Endothelial cell of hepatic sinusoid (primary cell): ENCODE results near the gene PRSS8.
"Not testable (repeated sequence)": the region's sequence is repeated elsewhere in the genome, so short reads cannot be mapped to it uniquely, and the experiment has no call there.

ENCODE experiments used
- in situ Hi-C: cut with HindIII; loops from 2 replicates; pipeline ENCODE4 v1.10.0; 2017; ENCODE audit warnings: low sequenced_read_pairs

The PRSS8 gene

DNA sequence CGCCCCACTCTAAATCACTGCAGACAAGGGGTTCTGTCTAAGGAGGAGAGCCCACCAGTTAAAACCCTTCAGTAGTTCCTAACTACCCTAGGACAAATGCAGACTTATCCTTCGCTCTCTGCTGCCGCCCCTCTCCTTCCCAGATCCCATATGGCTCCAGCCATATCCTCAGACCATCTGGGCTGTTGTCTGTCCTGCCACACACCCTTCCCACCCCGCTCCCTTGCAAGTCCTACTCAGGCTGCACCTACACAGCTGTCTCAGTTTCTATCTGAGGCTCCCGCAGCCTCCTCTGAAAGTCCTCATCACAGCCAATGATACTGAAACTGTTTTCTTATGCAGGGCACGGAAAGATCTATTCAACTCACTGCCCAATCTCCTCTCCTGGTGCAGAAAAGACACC, 28.1 kb downstream of the PRSS8 start:
- in situ Hi-C loops = no loop called here

DNA sequence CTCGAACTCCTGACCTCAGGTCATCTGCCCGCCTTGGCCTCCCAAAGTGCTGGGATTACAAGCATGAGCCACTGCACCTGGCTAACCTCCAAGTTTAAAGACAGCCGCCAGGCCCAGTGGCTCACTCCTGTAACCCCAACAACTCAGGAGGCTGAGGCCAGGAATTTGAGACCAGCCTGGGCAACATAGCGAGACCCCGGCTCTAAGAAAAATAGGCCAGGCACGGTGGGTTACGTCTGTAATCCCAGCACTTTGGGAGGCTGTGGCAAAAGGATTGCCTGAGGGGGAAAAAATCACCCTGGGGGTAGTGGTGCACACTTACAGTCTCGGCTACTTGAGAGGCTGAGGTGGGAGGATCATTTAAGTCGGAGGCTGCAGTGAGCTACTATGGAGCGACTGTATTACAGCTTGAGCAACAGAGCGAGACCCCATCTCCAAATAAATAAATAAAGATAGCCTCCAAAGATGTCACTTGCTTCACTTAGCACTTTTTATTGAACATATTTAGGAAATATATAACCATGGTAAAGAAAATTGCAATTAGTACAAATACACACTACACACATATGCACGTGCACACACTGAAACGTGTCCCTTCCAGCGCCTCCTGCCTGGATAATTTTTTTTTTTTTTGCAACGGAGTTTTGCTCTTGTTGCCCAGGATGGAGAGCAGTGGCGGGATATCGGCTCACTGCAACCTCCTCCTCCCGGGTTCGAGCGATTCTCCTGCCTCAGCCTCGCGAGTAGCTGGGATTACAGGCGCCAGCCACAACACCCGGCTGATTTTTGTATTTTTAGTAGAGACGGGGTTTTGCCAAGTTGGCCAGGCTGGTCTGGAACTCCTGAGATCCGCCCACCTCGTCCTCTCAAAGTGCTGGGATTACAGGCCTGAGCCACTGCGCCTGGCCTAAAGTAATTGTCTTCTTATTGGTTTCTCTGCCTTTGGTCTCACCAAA, 28.7 kb downstream of the PRSS8 start:
- in situ Hi-C loops = no loop called here

GRCh38 chr16:31105677-31106213, 29.8 kb downstream of the PRSS8 start:
- in situ Hi-C loops = no loop called here

DNA sequence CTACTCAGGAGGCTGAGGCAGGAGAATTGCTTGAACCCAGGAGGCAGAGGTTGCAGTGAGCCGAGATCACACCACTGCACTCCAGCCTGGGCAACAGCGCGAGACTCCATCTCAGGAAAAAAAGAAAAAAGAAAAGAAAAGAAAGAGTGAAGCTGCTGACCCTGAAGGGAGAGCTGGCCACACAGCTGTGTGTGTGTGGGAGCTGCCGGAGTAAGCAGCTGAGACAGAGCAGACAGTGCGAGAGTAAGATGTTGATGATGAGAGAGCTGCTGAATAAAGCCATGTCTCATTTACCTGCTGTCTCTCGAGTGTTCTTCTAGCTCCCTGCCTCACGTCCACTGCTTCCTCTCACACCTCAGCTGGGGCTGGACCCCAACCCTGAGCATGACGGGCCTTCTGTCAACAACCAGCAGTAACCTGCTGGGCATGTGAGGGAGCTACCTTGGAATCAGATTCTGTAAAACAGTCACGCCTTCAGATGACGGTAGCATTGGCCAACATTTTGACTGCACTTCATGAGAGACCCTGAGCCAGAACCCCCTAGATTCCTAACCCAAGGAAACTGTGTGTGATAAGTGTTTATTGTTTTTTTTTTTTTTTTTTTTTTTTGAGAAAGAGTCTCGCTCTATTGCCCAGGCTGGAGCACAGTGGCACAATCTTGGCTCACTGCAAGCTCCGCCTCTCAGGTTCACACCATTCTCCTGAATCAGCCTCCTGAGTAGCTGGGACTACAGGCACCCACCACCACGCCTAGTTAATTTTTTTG, 34.5 kb downstream of the PRSS8 start:
- in situ Hi-C loops = not testable (repeated sequence)

GRCh38 chr16:31099860-31100638, 35.5 kb downstream of the PRSS8 start:
- in situ Hi-C loops = no loop called here

- in situ Hi-C loops = no loop called here
Observed at GRCh38 chr16:31094424-31095120, 41.0 kb downstream of the PRSS8 start, which contains the start of gene VKORC1. Gene VKORC1 (minus strand): TSS chr16:31094797. CDS start chr16:31094729, 68 bp downstream.

- in situ Hi-C loops = no loop called here
Observed at GRCh38 chr16:31094088-31094423, 41.5 kb downstream of the PRSS8 start.

- in situ Hi-C loops = no loop called here
Observed at GRCh38 chr16:31093132-31093703, 42.3 kb downstream of the PRSS8 start.

DNA sequence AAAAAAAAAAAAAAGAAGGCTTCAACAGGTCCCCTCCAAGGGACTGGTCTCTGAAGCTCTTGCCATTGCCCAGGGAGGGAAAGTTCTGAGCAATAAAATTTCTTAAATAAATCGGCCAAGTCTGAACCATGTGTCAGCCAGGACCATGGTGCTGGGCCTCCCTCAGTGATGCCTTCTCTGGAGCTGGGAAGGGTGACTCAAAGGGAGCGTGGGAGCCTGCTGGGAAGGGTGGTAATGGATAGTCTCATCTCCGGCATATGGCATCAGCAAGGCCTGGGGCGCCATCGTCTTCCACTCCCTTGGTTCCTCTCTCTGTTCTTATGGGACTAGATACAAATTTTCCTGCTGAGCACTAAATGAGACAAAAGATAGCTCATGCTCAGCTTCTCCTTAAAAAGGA, 43.2 kb downstream of the PRSS8 start:
- in situ Hi-C loops = no loop called here

- in situ Hi-C loops = no loop called here
Observed at GRCh38 chr16:31090540-31090939, 45.0 kb downstream of the PRSS8 start.

DNA sequence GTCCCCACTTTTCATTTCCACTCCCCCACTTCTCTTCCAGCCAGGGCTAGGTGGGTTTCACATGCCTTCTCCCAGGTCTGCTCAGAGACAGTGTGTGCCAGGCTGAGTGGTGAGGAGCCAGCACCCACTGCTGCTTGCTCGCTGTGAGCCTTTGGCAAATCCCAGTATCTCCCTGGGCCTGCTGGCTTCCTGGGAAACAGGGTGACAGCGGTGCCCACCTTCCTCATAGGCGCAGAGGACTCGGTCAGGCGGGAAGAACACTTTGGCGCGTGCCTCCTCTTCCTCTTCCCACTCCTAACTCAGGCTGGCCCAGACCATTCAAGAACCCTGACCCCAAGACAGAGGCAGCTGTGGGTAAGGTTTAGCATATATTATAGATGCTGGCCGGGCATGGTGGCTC, 46.3 kb downstream of the PRSS8 start:
- in situ Hi-C loops = no loop called here

GRCh38 chr16:31088459-31089183, 46.9 kb downstream of the PRSS8 start, which contains the start of gene PRSS53:
Gene PRSS53 (minus strand): TSS chr16:31088943. CDS start chr16:31088809, 134 bp downstream.
- in situ Hi-C loops = no loop called here

GRCh38 chr16:31087971-31088370, 47.6 kb downstream of the PRSS8 start:
- in situ Hi-C loops = no loop called here

DNA sequence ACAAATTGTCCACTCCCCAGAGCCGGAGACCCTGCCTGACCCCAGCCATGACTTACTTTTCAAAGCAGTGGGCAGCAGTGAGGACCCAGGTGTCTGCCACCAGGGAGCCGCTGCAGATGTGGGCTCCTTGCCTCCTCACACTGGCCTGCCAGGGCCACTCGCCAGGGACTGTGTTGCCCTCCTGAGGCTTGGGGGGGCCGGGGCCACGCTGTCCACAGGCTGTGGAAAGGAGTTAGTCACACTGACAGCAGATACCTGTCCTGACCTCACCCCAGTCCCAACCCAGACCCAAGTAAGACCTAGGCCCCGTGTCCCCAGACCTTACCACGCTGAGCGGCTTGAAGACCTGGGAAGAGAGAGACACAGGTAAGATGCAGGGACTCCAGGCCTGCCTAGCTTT, 48.0 kb downstream of the PRSS8 start:
- in situ Hi-C loops = no loop called here

- in situ Hi-C loops = no loop called here
Observed at GRCh38 chr16:31086629-31086906, 49.0 kb downstream of the PRSS8 start.

GRCh38 chr16:31085873-31086628, 49.5 kb downstream of the PRSS8 start:
- in situ Hi-C loops = no loop called here

- in situ Hi-C loops = no loop called here
Observed at GRCh38 chr16:31085411-31085810, 50.1 kb downstream of the PRSS8 start.

- in situ Hi-C loops = no loop called here
Observed at GRCh38 chr16:31084584-31085302, 50.8 kb downstream of the PRSS8 start.
